ENCODE results near the gene IL13. TPM values are rescaled to one million over a fixed set of nuclear protein-coding genes. Genes with fewer than 3 reads are reported as not detected.
A peak's percentile ranks its signal among the peaks of the same experiment; 100 is the strongest.

IL13 gene
- total and polyA plus RNA-seq, 5 donors from 2014 or later = 0.84 TPM; not detected in 4

DNA sequence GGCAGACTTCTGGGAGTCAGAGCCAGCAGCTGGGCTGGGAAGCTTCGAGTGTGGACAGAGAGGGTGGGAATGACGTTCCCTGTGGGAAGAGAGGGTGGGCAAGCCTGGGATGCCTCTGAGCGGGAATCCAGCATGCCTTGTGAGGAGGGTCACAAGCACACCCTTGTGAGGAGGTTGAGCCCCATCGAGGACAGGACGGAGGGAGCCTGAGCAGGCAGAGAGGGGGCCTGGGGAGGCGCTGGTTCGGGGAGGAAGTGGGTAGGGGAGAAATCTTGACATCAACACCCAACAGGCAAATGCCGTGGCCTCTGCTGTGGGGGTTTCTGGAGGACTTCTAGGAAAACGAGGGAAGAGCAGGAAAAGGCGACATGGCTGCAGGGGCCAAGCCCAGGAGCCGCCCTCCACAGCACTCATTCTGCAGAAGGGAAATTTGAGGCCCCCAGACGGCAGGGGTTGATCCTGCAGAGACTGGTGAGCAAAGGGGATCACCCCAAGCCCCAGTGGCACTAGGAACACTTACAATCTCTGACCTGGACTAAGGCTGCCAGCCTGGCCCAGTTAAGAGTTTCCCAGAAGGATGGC, 1.1 kb upstream of the IL13 start:
- Mint-ChIP-seq H3K27me3 (peaks cover 51% of the 10 kb centered on the region), H3K4me1 (peaks cover 0 to 14% (median 5%) of the 10 kb centered on the region in 4 donors), H3K4me3 (peak overlapping the region in 1 of 4 donors; percentile 5), H3K27ac (no peak overlapping the region), H3K36me3 (no peaks in the 10 kb centered on the region), H3K9me3 (peaks cover 0 to 3% (median under 1%) of the 10 kb centered on the region in 7 donors)
- Histone ChIP-seq H3K36me3 (ENCODE audit: control insufficient read depth, insufficient read depth, low read length) (no peaks in the 10 kb centered on the region), H3K27ac (ENCODE audit: insufficient read depth, low read length, poor library complexity, severe bottlenecking) (no peak overlapping the region), H3K27me3 (ENCODE audit: control insufficient read depth, insufficient read depth, low read length) (peaks cover 9% of the 10 kb centered on the region), H3K4me1 (ENCODE audit: control insufficient read depth, insufficient read depth, low read length, poor library complexity, severe bottlenecking) (peaks cover 13% of the 10 kb centered on the region), H3K4me3 (ENCODE audit: low read depth, low read length) (no peak overlapping the region), H3K9me3 (ENCODE audit: control insufficient read depth in 2 of 2, low read length in 2 of 2) (no peaks in the 10 kb centered on the region)
- ATAC-seq (ENCODE audit: low read depth in 2 of 2) (no peak), DNase-seq (no peak)

DNA sequence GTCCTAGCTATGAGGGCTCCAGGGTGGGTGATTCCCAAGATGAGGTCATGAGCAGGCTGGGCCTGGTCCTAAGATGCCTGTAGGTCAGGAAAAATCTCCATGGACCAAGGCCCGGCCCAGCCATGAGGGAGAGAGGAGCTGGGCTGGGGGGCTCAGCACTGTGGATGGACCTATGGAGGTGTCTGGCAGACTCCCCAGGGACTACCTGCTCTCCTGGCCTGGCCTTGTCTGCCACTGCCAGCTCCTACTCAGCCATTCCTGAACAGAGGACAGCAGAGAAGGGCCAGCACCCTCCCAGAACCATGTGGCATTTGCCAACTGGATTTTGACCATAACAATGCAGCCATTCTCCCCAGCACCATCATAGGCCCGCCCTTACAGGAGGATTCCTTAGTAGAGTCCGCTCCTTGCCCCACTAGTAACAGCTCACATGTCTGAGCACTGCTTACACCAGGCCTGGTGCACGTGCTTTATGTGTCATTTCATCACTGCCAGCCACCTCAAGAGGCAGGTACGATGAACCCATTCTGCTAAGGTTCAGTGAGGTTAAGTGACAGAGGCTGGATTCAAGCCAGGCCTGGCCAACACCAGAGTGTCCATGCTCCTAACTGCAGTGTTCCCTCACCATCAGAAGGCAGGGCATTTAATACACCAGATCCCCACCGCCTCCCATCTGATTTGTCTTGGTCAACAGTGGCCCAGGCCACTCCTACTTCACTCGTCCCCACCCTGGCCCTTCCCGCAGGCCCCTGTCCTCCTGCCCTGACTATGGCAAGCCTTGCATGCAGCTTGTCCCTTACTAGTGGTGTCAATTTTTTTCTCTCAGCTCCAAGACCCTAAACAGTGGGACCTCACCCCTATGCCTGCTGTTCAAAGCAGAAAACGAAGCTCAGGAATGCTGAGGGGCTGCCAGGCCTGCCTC, 669 bp downstream of the IL13 start:
- ATAC-seq (ENCODE audit: low read depth in 2 of 2) = no peak
- no peak overlapping the region for H3K27ac ChIP-seq (ENCODE audit: insufficient read depth, low read length, poor library complexity, severe bottlenecking)
- H3K4me3 Mint-ChIP-seq = no peak overlapping the region
- H3K4me3 ChIP-seq (ENCODE audit: low read depth, low read length) = no peak overlapping the region
- peaks cover 0 to 19% (median 5%) of the 10 kb centered on the region in 4 donors for H3K4me1 Mint-ChIP-seq
- DNase-seq = no peak
- no peaks in the 10 kb centered on the region for H3K36me3 ChIP-seq (ENCODE audit: control insufficient read depth, insufficient read depth, low read length)
- H3K27ac Mint-ChIP-seq = no peak overlapping the region
- peaks cover 20% of the 10 kb centered on the region for H3K4me1 ChIP-seq (ENCODE audit: control insufficient read depth, insufficient read depth, low read length, poor library complexity, severe bottlenecking)
- peaks cover 39% of the 10 kb centered on the region for H3K27me3 Mint-ChIP-seq
- no peaks in the 10 kb centered on the region for H3K36me3 Mint-ChIP-seq
- H3K27me3 ChIP-seq (ENCODE audit: control insufficient read depth, insufficient read depth, low read length) = peaks cover 6% of the 10 kb centered on the region
- H3K9me3 ChIP-seq (ENCODE audit: control insufficient read depth in 2 of 2, low read length in 2 of 2) = no peaks in the 10 kb centered on the region
- H3K9me3 Mint-ChIP-seq = peaks cover 0 to 2% (median 0%) of the 10 kb centered on the region in 7 donors

DNA sequence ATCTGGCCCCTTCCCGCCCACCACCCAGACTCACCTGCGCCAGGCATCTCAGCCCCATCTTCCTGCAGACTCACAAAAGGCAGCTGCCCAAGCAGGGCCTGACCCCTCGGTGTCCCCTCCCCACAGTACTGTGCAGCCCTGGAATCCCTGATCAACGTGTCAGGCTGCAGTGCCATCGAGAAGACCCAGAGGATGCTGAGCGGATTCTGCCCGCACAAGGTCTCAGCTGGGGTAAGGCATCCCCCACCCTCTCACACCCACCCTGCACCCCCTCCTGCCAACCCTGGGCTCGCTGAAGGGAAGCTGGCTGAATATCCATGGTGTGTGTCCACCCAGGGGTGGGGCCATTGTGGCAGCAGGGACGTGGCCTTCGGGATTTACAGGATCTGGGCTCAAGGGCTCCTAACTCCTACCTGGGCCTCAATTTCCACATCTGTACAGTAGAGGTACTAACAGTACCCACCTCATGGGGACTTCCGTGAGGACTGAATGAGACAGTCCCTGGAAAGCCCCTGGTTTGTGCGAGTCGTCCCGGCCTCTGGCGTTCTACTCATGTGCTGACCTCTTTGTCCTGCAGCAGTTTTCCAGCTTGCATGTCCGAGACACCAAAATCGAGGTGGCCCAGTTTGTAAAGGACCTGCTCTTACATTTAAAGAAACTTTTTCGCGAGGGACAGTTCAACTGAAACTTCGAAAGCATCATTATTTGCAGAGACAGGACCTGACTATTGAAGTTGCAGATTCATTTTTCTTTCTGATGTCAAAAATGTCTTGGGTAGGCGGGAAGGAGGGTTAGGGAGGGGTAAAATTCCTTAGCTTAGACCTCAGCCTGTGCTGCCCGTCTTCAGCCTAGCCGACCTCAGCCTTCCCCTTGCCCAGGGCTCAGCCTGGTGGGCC, 1.9 kb downstream of the IL13 start:
- no peak for ATAC-seq (ENCODE audit: low read depth in 2 of 2)
- peaks cover 27% of the 10 kb centered on the region for H3K27me3 Mint-ChIP-seq
- peaks cover 0 to 2% (median 0%) of the 10 kb centered on the region in 7 donors for H3K9me3 Mint-ChIP-seq
- no peak for DNase-seq
- no peak overlapping the region for H3K4me3 Mint-ChIP-seq
- no peaks in the 10 kb centered on the region for H3K36me3 Mint-ChIP-seq
- peaks cover 0 to 18% (median 3%) of the 10 kb centered on the region in 4 donors for H3K4me1 Mint-ChIP-seq
- H3K4me3 ChIP-seq (ENCODE audit: low read depth, low read length) = no peak overlapping the region
- H3K9me3 ChIP-seq (ENCODE audit: control insufficient read depth in 2 of 2, low read length in 2 of 2) = no peaks in the 10 kb centered on the region
- peaks cover 20% of the 10 kb centered on the region for H3K4me1 ChIP-seq (ENCODE audit: control insufficient read depth, insufficient read depth, low read length, poor library complexity, severe bottlenecking)
- peaks cover 4% of the 10 kb centered on the region for H3K27me3 ChIP-seq (ENCODE audit: control insufficient read depth, insufficient read depth, low read length)
- no peak overlapping the region for H3K27ac ChIP-seq (ENCODE audit: insufficient read depth, low read length, poor library complexity, severe bottlenecking)
- H3K36me3 ChIP-seq (ENCODE audit: control insufficient read depth, insufficient read depth, low read length) = no peaks in the 10 kb centered on the region
- H3K27ac Mint-ChIP-seq = no peak overlapping the region

DNA sequence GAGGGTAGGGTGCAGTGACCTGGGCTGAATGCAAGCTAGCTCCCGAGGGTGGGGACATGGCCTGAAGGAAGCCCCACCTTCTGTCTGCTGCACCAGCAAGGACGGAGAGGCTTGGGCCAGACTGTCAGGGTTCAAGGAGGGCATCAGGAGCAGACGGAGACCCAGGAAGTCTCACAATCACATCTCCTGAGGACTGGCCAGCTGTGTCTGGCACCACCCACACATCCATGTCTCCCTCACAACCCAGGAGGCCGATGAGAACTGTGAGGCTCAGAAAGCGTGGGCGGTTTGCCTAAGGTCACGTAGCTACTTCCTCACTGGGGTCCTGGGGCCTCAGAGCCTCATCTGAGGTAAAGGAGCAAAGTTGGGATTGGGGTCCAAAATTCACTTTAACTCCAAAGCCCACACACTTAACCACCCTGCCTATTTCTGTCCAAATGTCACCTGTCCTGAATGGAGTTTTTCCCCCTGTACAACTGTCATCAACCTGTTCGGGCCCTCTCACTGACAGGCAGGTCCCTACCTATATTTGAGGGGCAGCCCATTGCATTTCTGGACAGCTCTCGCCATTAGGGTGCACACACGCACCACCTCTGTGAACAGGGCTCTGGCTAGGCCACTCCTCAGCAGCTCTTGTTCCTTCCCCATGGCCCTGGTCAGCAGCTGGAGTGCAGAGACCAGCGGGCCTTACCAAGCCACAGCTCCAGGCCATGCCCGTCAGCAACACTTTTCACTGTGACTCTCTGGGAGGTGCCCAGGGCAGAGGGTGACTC, 3.4 kb downstream of the IL13 start:
- DNase-seq (no peak), ATAC-seq (ENCODE audit: low read depth in 2 of 2) (no peak)
- peaks cover 3% of the 10 kb centered on the region for H3K27me3 ChIP-seq (ENCODE audit: control insufficient read depth, insufficient read depth, low read length)
- Mint-ChIP-seq H3K4me1 (peaks cover 0 to 17% (median 2%) of the 10 kb centered on the region in 4 donors), H3K9me3 (no peaks in the 10 kb centered on the region), H3K27ac (no peak overlapping the region), H3K27me3 (peaks cover 15% of the 10 kb centered on the region), H3K4me3 (peak overlapping the region in 1 of 4 donors; percentile 56), H3K36me3 (no peaks in the 10 kb centered on the region)
- H3K36me3 ChIP-seq (ENCODE audit: control insufficient read depth, insufficient read depth, low read length) = no peaks in the 10 kb centered on the region
- no peak overlapping the region for H3K27ac ChIP-seq (ENCODE audit: insufficient read depth, low read length, poor library complexity, severe bottlenecking)
- H3K9me3 ChIP-seq (ENCODE audit: control insufficient read depth in 2 of 2, low read length in 2 of 2) = no peaks in the 10 kb centered on the region
- peaks cover 13% of the 10 kb centered on the region for H3K4me1 ChIP-seq (ENCODE audit: control insufficient read depth, insufficient read depth, low read length, poor library complexity, severe bottlenecking)
- H3K4me3 ChIP-seq (ENCODE audit: low read depth, low read length) = no peak overlapping the region

DNA sequence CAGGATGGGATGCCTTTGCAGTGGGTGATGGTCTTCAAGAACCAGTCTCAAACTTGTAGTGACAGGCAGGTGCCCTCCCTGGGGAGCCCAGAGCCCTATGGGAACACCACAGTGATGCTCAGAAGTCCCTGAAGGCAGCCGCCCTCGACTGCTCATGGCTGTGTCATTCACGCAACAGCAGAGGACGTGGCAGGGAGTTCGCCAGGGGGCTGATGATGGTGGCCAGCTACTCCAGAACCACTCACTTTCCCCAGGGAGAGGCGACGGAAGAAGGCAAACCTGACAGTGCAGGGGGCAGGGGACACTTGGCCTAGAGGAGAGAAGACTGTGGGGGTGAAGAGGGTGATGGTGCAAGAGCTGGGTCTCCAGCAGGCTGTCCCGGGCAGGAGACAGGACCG, 4.0 kb downstream of the IL13 start:
- no peak overlapping the region for H3K27ac ChIP-seq (ENCODE audit: insufficient read depth, low read length, poor library complexity, severe bottlenecking)
- ATAC-seq (ENCODE audit: low read depth in 2 of 2) (peak in 1 of 2 donors; percentile 20), DNase-seq (no peak)
- no peaks in the 10 kb centered on the region for H3K36me3 ChIP-seq (ENCODE audit: control insufficient read depth, insufficient read depth, low read length)
- no peaks in the 10 kb centered on the region for H3K36me3 Mint-ChIP-seq
- H3K27me3 Mint-ChIP-seq = peaks cover 9% of the 10 kb centered on the region
- H3K4me1 Mint-ChIP-seq = peaks cover 0 to 11% (median 2%) of the 10 kb centered on the region in 4 donors
- H3K27ac Mint-ChIP-seq = no peak overlapping the region
- H3K27me3 ChIP-seq (ENCODE audit: control insufficient read depth, insufficient read depth, low read length) = peaks cover 3% of the 10 kb centered on the region
- peaks cover 8% of the 10 kb centered on the region for H3K4me1 ChIP-seq (ENCODE audit: control insufficient read depth, insufficient read depth, low read length, poor library complexity, severe bottlenecking)
- no peaks in the 10 kb centered on the region for H3K9me3 ChIP-seq (ENCODE audit: control insufficient read depth in 2 of 2, low read length in 2 of 2)
- no peak overlapping the region for H3K4me3 ChIP-seq (ENCODE audit: low read depth, low read length)
- H3K4me3 Mint-ChIP-seq = no peak overlapping the region
- H3K9me3 Mint-ChIP-seq = no peaks in the 10 kb centered on the region

DNA sequence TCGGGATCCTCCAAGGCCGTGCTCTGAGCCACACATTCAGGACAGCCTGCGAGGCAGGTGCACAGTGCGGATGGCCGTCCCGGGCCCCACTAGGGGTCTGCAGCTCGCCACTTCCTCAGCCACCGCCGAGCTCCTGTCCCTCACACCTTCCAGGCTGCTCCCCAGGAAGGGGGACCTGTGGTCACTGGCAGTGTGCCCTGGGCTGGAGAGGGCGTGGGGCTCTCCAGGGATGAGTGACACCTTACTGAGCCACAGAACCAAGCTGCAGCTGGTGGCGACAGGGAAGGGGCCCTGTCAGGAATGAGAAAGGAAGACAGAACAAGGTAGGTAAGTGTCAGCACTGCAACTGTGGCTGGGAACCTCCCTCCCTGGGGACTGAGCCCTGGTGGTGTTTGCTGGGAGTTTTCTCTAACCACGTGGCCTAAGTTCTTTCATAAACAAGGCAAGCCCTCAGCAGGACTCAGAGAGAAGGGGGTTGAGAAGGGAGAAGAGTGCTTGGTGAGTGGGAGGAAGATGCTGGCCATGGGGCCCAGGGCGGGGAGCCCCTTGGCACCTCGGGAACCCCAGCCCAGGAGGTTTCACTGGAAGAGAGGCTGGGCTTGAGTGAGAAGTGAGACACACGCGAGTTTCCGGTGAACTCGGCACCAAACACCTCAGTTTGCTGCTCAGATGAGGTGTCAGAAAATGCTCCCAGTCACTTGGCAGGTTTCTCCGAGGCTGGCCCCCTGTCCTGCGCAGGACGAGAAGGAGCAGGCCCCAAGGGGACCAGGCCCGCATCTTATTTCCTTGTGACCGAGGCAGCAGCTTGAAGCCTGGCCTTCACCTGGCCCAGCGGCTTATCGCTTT, 5.2 kb downstream of the IL13 start:
- no peak overlapping the region for H3K4me3 Mint-ChIP-seq
- ATAC-seq (ENCODE audit: low read depth in 2 of 2) = no peak

More for the DNA sequence above, 5.2 kb downstream of the IL13 start:
- Mint-ChIP-seq H3K27me3 (peaks cover 9% of the 10 kb centered on the region), H3K9me3 (no peaks in the 10 kb centered on the region), H3K27ac (peak overlapping the region in 1 of 3 donors; percentile 41), H3K36me3 (no peaks in the 10 kb centered on the region), H3K4me1 (peaks cover 0 to 5% (median 1%) of the 10 kb centered on the region in 4 donors)
- Histone ChIP-seq H3K36me3 (ENCODE audit: control insufficient read depth, insufficient read depth, low read length) (no peaks in the 10 kb centered on the region), H3K27me3 (ENCODE audit: control insufficient read depth, insufficient read depth, low read length) (no peaks in the 10 kb centered on the region), H3K4me1 (ENCODE audit: control insufficient read depth, insufficient read depth, low read length, poor library complexity, severe bottlenecking) (peaks cover 7% of the 10 kb centered on the region), H3K27ac (ENCODE audit: insufficient read depth, low read length, poor library complexity, severe bottlenecking) (no peak overlapping the region), H3K4me3 (ENCODE audit: low read depth, low read length) (no peak overlapping the region), H3K9me3 (ENCODE audit: control insufficient read depth in 2 of 2, low read length in 2 of 2) (no peaks in the 10 kb centered on the region)
- DNase-seq = no peak
